Keratinocyte (primary cell): ENCODE data around the gene IST1. TPM values are rescaled to one million over a fixed set of nuclear protein-coding genes. Genes with fewer than 3 reads are reported as not detected.

Experiments
- DNase-seq: peaks from one replicate; pipeline ENCODE4 v3.0.0-alpha.2; 2011; ENCODE audit warnings: low read depth, missing footprints, low spot score
- FAIRE-seq: peaks from 2 replicates; lab custom pipeline; 2011; peaks lifted over from hg19 to GRCh38; lab: Jason Lieb, UNC
- H2AFZ ChIP-seq: 2 replicates; pipeline ENCODE4 v1.6.0; 2012; ENCODE audit warnings: low read length, control low read depth, inconsistent platforms; ENCODE audit not compliant: control insufficient read depth
- H3K27ac ChIP-seq: 2 replicates; pipeline ENCODE4 v1.5.1; 2011; ENCODE audit warnings: low read length; ENCODE audit not compliant: control insufficient read depth, insufficient read depth
- H3K27me3 ChIP-seq: 3 replicates; pipeline ENCODE4 v1.6.0; 2011; ENCODE audit warnings: low read length; ENCODE audit not compliant: control insufficient read depth, insufficient read depth; ENCODE audit errors: extremely low read depth
- H3K36me3 ChIP-seq, 2 experiments: 2 replicates in 1 of 2; 3 replicates in 1 of 2; pipeline ENCODE4 v1.5.1; 2011; ENCODE audit warnings: low read length in 2 of 2, mild to moderate bottlenecking in 1 of 2; ENCODE audit not compliant: control insufficient read depth in 2 of 2, insufficient read depth in 2 of 2; ENCODE audit errors: extremely low read depth in 1 of 2
- H3K4me1 ChIP-seq: 3 replicates; pipeline ENCODE4 v1.5.1; 2011; ENCODE audit warnings: low read length; ENCODE audit not compliant: control insufficient read depth, insufficient read depth; ENCODE audit errors: extremely low read depth
- H3K4me2 ChIP-seq: 3 replicates; pipeline ENCODE4 v1.6.0; 2011; ENCODE audit warnings: low read depth, low read length; ENCODE audit not compliant: control insufficient read depth, insufficient read depth; ENCODE audit errors: extremely low read depth
- H3K4me3 ChIP-seq, 3 experiments: fragments of 200-600 bp in 1 of 3; sonication (generic) in 1 of 3; 2 replicates in 2 of 3; 3 replicates in 1 of 3; pipeline ENCODE4 v1.5.1; 2011 to 2016; ENCODE audit warnings: low read length in 3 of 3, mild to moderate bottlenecking in 3 of 3, control low read depth in 2 of 3, inconsistent platforms in 1 of 3, low read depth in 1 of 3, mixed read lengths in 1 of 3, mixed run types in 1 of 3, moderate library complexity in 1 of 3; ENCODE audit not compliant: control insufficient read depth in 2 of 3, insufficient read depth in 2 of 3; ENCODE audit errors: extremely low read depth in 1 of 3
- H3K79me2 ChIP-seq: 2 replicates; pipeline ENCODE4 v1.6.0; 2012; ENCODE audit warnings: low read length; ENCODE audit not compliant: control insufficient read depth, insufficient read depth
- H3K9ac ChIP-seq: 3 replicates; pipeline ENCODE4 v1.6.0; 2011; ENCODE audit warnings: low read length; ENCODE audit not compliant: control insufficient read depth, insufficient read depth; ENCODE audit errors: extremely low read depth
- H3K9me1 ChIP-seq: 3 replicates; pipeline ENCODE4 v1.6.0; 2011; ENCODE audit warnings: low read length; ENCODE audit not compliant: control insufficient read depth, insufficient read depth; ENCODE audit errors: extremely low read depth
- H3K9me3 ChIP-seq: 2 replicates; pipeline ENCODE4 v1.5.1; 2012; ENCODE audit warnings: low read depth, low read length; ENCODE audit not compliant: control insufficient read depth
- H4K20me1 ChIP-seq: 3 replicates; pipeline ENCODE4 v1.6.0; 2011; ENCODE audit warnings: low read length; ENCODE audit not compliant: control insufficient read depth, insufficient read depth; ENCODE audit errors: extremely low read depth
- CTCF ChIP-seq, 3 experiments: IDR thresholded peaks in 1 of 3; conservative IDR thresholded peaks in 1 of 3; optimal IDR thresholded peaks in 1 of 3; 2 replicates in 2 of 3; 3 replicates in 1 of 3; pipeline versions ENCODE3 to v1.5.1; 2011; ENCODE audit warnings: low read length in 3 of 3, mild to moderate bottlenecking in 3 of 3, moderate library complexity in 2 of 3, control low read depth in 1 of 3, inconsistent platforms in 1 of 3; ENCODE audit not compliant: insufficient read depth in 2 of 3; ENCODE audit errors: extremely low read depth in 1 of 3
- EZH2 ChIP-seq: IDR thresholded peaks from one replicate; pipeline ENCODE4 v1.6.1; 2012; ENCODE audit warnings: inconsistent platforms, mild to moderate bottlenecking, low read length, moderate library complexity
- dilution Hi-C: fragments of 300-500 bp; cut with MboI; formaldehyde crosslinking; loops from one replicate; pipeline ENCODE4 v1.7.0; 2020; ENCODE audit warnings: low sequenced_read_pairs; ENCODE audit not compliant: extremely low pct_ligation_motif_present
- polyA plus RNA-seq, 5 experiments: library from polyadenylated mRNA; depleted of rRNA in 3 of 5; stranded (reverse) in 3 of 5; stranded (forward) in 1 of 5; unstranded in 1 of 5; fragments of >200 nt; gene quantifications; 1 replicate in 1 of 5; 2 replicates in 3 of 5; 3 replicates in 1 of 5; pipeline versions ENCODE4 v1.2.1 to v1.2.3, GENCODE V29; 2011 to 2012; ENCODE audit warnings: missing spikeins in 2 of 5, low read depth in 1 of 5, low replicate concordance in 1 of 5

The IST1 gene
- polyA plus RNA-seq, 1 donor (not counting 4 experiments of a cell fraction or from before 2014, with no cell fraction given): 188 TPM

- Histone ChIP-seq H2AFZ (peak overlapping the region; percentile 22), H3K9me1 (no peaks in the 10 kb centered on the region), H3K27ac (no peak overlapping the region), H3K4me1 (peaks cover 12% of the 10 kb centered on the region), H3K27me3 (no peaks in the 10 kb centered on the region), H3K9ac (no peak overlapping the region), H3K4me3 (no peak overlapping the region), H3K36me3 (no peaks in the 10 kb centered on the region), H4K20me1 (no peaks in the 10 kb centered on the region), H3K4me2 (peak overlapping the region; percentile 10), H3K9me3 (no peaks in the 10 kb centered on the region), H3K79me2 (no peaks in the 10 kb centered on the region)
- no peak for TF ChIP-seq EZH2
- TF ChIP-seq CTCF (optimal IDR thresholded peaks at IDR 0.05 in 1 of 3, IDR thresholded peaks at IDR 0.05 in 1 of 3, conservative IDR thresholded peaks at IDR 0.05 in 1 of 3; ENCODE audit: extremely low read depth in 1 of 3, insufficient read depth in 2 of 3, low read length in 3 of 3): no peak
- no peak for FAIRE-seq
- dilution Hi-C loops: no loop called here
- no peak for DNase-seq
These were observed 10.1 kb upstream of the IST1 start for GRCh38 chr16:71885261-71885650.

GRCh38 chr16:71889147-71889546 is 6.2 kb upstream of the IST1 start:
- H3K9me1 ChIP-seq: no peaks in the 10 kb centered on the region
- H3K27me3 ChIP-seq: no peaks in the 10 kb centered on the region
- no peak for FAIRE-seq
- no peaks in the 10 kb centered on the region for H3K79me2 ChIP-seq
- H3K4me2 ChIP-seq: no peak overlapping the region
- H2AFZ ChIP-seq: no peak overlapping the region
- dilution Hi-C loops: no loop called here
- H3K4me3 ChIP-seq: no peak overlapping the region
- H3K4me1 ChIP-seq: peaks cover 2% of the 10 kb centered on the region
- TF ChIP-seq CTCF (optimal IDR thresholded peaks at IDR 0.05 in 1 of 3, IDR thresholded peaks at IDR 0.05 in 1 of 3, conservative IDR thresholded peaks at IDR 0.05 in 1 of 3; ENCODE audit: extremely low read depth in 1 of 3, insufficient read depth in 2 of 3, low read length in 3 of 3) (no peak), EZH2 (no peak)
- H3K9me3 ChIP-seq: no peaks in the 10 kb centered on the region
- no peak for DNase-seq
- no peak overlapping the region for H3K9ac ChIP-seq
- H3K27ac ChIP-seq: no peak overlapping the region
- no peaks in the 10 kb centered on the region for H4K20me1 ChIP-seq
- no peaks in the 10 kb centered on the region for H3K36me3 ChIP-seq
